Trophoblast cell (in vitro differentiated cells and primary cell): Measurements from ENCODE around the gene GTSE1.
"Not testable (repeated sequence)": the region's sequence is repeated elsewhere in the genome, so short reads cannot be mapped to it uniquely, and the experiment has no call there.

Source experiments
- DNase-seq, 2 donors: peaks; one replicate each; pipeline ENCODE4 v3.0.0-alpha.2; 2016
- H2AFZ ChIP-seq: 2 replicates; pipeline ENCODE4 v1.6.1; 2013; ENCODE audit warnings: low read length, moderate library complexity, mild to moderate bottlenecking; ENCODE audit not compliant: insufficient read depth, poor library complexity
- H2AK5ac ChIP-seq: 2 replicates; pipeline ENCODE4 v1.6.1; 2013; ENCODE audit warnings: mild to moderate bottlenecking, low read length
- H2BK120ac ChIP-seq: 2 replicates; pipeline ENCODE4 v1.6.1; 2013; ENCODE audit warnings: low read length, mild to moderate bottlenecking, moderate library complexity; ENCODE audit not compliant: insufficient read depth, poor library complexity
- H2BK12ac ChIP-seq: 2 replicates; pipeline ENCODE4 v1.6.1; 2013; ENCODE audit warnings: mild to moderate bottlenecking, low read length, moderate library complexity
- H2BK5ac ChIP-seq: 2 replicates; pipeline ENCODE4 v1.6.1; 2013; ENCODE audit warnings: low read length, low read depth, moderate library complexity, mild to moderate bottlenecking; ENCODE audit not compliant: poor library complexity
- H3K14ac ChIP-seq: 2 replicates; pipeline ENCODE4 v1.6.1; 2013; ENCODE audit warnings: mild to moderate bottlenecking, low read length
- H3K18ac ChIP-seq: 2 replicates; pipeline ENCODE4 v1.6.1; 2013; ENCODE audit warnings: mild to moderate bottlenecking, low read length
- H3K23ac ChIP-seq: 2 replicates; pipeline ENCODE4 v1.6.1; 2013; ENCODE audit warnings: low read length
- H3K27ac ChIP-seq: 2 replicates; pipeline ENCODE4 v1.5.1; 2013; ENCODE audit warnings: low read depth, mild to moderate bottlenecking, inconsistent platforms, low read length, moderate library complexity
- H3K27me3 ChIP-seq: 2 replicates; pipeline ENCODE4 v1.6.1; 2013; ENCODE audit warnings: inconsistent platforms, mild to moderate bottlenecking, low read length, moderate library complexity; ENCODE audit not compliant: insufficient read depth
- H3K36me3 ChIP-seq, 2 experiments: 1 replicate in 1 of 2; 2 replicates in 1 of 2; pipeline ENCODE4 v1.6.1; 2013; ENCODE audit warnings: low read length in 2 of 2, mild to moderate bottlenecking in 2 of 2, moderate library complexity in 1 of 2; ENCODE audit not compliant: insufficient read depth in 2 of 2, control insufficient read depth in 1 of 2
- H3K4ac ChIP-seq: 2 replicates; pipeline ENCODE4 v1.6.1; 2013; ENCODE audit warnings: low read depth, mild to moderate bottlenecking, low read length, moderate library complexity
- H3K4me1 ChIP-seq, 2 experiments: 1 replicate in 1 of 2; 2 replicates in 1 of 2; pipeline ENCODE4 v1.6.1; 2013; ENCODE audit warnings: low read length in 2 of 2, mild to moderate bottlenecking in 2 of 2, moderate library complexity in 1 of 2; ENCODE audit not compliant: insufficient read depth in 2 of 2, control insufficient read depth in 1 of 2
- H3K4me2 ChIP-seq: 2 replicates; pipeline ENCODE4 v1.6.1; 2013; ENCODE audit warnings: inconsistent platforms, mild to moderate bottlenecking, low read length, moderate library complexity
- H3K4me3 ChIP-seq: 2 replicates; pipeline ENCODE4 v1.5.1; 2013; ENCODE audit warnings: mild to moderate bottlenecking, low read depth, low read length, inconsistent platforms
- H3K79me1 ChIP-seq: one replicate; pipeline ENCODE4 v1.6.1; 2013; ENCODE audit warnings: low read length
- H3K79me2 ChIP-seq: 2 replicates; pipeline ENCODE4 v1.6.1; 2013; ENCODE audit warnings: low read length, mild to moderate bottlenecking; ENCODE audit not compliant: control insufficient read depth, insufficient read depth, poor library complexity
- H3K9ac ChIP-seq: 2 replicates; pipeline ENCODE4 v1.6.1; 2013; ENCODE audit warnings: mild to moderate bottlenecking, low read length
- H3K9me3 ChIP-seq: 2 replicates; pipeline ENCODE4 v1.6.1; 2013; ENCODE audit warnings: low read depth, mild to moderate bottlenecking, control low read depth, inconsistent platforms, low read length; ENCODE audit not compliant: insufficient read depth
- H4K12ac ChIP-seq: 2 replicates; pipeline ENCODE4 v1.6.1; 2013; ENCODE audit warnings: low read depth, mild to moderate bottlenecking, low read length, moderate library complexity
- H4K8ac ChIP-seq: 2 replicates; pipeline ENCODE4 v1.6.1; 2013; ENCODE audit warnings: low read depth, mild to moderate bottlenecking, low read length, moderate library complexity
- H4K91ac ChIP-seq: one replicate; pipeline ENCODE4 v1.6.1; 2013; ENCODE audit warnings: low read depth, mild to moderate bottlenecking, low read length, moderate library complexity
- WGBS: extraction: QIAGEN DNeasy Blood & Tissue Kit; methylation state at CpG from one replicate; pipeline ENCODE4 v1.1.7; 2013; ENCODE audit warnings: missing lambda C conversion rate; ENCODE audit not compliant: insufficient read length, insufficient coverage; ENCODE audit errors: extremely low coverage; 5-methylcytosine and 5-hydroxymethylcytosine counted together

Gene GTSE1

GRCh38 chr22:46265627-46266026, 31.0 kb upstream of the GTSE1 start:
- H3K4me2 ChIP-seq, H2AFZ ChIP-seq, H3K36me3 ChIP-seq, H2BK12ac ChIP-seq, H2BK120ac ChIP-seq, H3K79me1 ChIP-seq, H3K27ac ChIP-seq, H2BK5ac ChIP-seq, H3K14ac ChIP-seq, H3K4me1 ChIP-seq, H4K91ac ChIP-seq, H4K8ac ChIP-seq, H3K9ac ChIP-seq, H3K23ac ChIP-seq, H3K18ac ChIP-seq, DNase-seq, H2AK5ac ChIP-seq, H3K4me3 ChIP-seq, H4K12ac ChIP-seq, H3K4ac ChIP-seq, H3K79me2 ChIP-seq: not testable (repeated sequence)
- WGBS = no CpG with 5 or more reads among the region's 4 CpGs
- H3K27me3 ChIP-seq = peaks cover 22% of the 10 kb centered on the region
- peaks cover 16% of the 10 kb centered on the region for H3K9me3 ChIP-seq

GRCh38 chr22:46267431-46268279, 29.0 kb upstream of the GTSE1 start, which contains the start of gene TTC38:
Gene TTC38 (plus strand): TSS chr22:46268008. CDS start chr22:46268040, 32 bp downstream.
- no peak within 1 kb of the TSS for H3K23ac ChIP-seq
- peaks cover 6% of the 10 kb centered on the region in 2 experiments for H3K4me1 ChIP-seq
- H3K14ac ChIP-seq = peak within 1 kb of the TSS; percentile 85
- peaks cover 3% of the 10 kb centered on the region for H3K79me2 ChIP-seq
- peak within 1 kb of the TSS; percentile 69 for H3K18ac ChIP-seq
- peak within 1 kb of the TSS; percentile 89 for H4K8ac ChIP-seq
- H4K91ac ChIP-seq = peak within 1 kb of the TSS; percentile 58
- peaks cover 10% of the 10 kb centered on the region for H3K27me3 ChIP-seq
- peak within 1 kb of the TSS; percentile 75 for H3K9ac ChIP-seq
- no peak within 1 kb of the TSS for H2BK12ac ChIP-seq
- peak; percentile 73 to 87 for DNase-seq
- H3K4me2 ChIP-seq = peak within 1 kb of the TSS; percentile 78
- H2AK5ac ChIP-seq = peak within 1 kb of the TSS; percentile 38
- H2AFZ ChIP-seq = peak within 1 kb of the TSS; percentile 77
- H3K9me3 ChIP-seq = peaks cover 7% of the 10 kb centered on the region
- H4K12ac ChIP-seq = peak within 1 kb of the TSS; percentile 79
- peak within 1 kb of the TSS; percentile 82 for H3K4me3 ChIP-seq
- no peak within 1 kb of the TSS for H2BK5ac ChIP-seq
- H3K36me3 ChIP-seq = peaks cover 4 to 5% of the 10 kb centered on the region in 2 experiments
- peak within 1 kb of the TSS; percentile 49 for H3K4ac ChIP-seq
- no peak within 1 kb of the TSS for H3K27ac ChIP-seq
- H2BK120ac ChIP-seq = no peak within 1 kb of the TSS
- no CpG with 5 or more reads among the region's 74 CpGs for WGBS
- H3K79me1 ChIP-seq = peaks cover 3% of the 10 kb centered on the region

GRCh38 chr22:46269564-46269963, 27.1 kb upstream of the GTSE1 start:
- Histone ChIP-seq H3K27me3 (no peaks in the 10 kb centered on the region), H4K91ac (no peak overlapping the region), H2AFZ (no peak overlapping the region), H3K9me3 (peaks cover 4% of the 10 kb centered on the region), H3K4ac (no peak overlapping the region), H3K4me1 (peaks cover 4% of the 10 kb centered on the region in 2 experiments), H2BK120ac (no peak overlapping the region), H2AK5ac (no peak overlapping the region), H3K79me1 (peaks cover 3% of the 10 kb centered on the region), H3K9ac (no peak overlapping the region), H3K18ac (no peak overlapping the region), H3K4me3 (no peak overlapping the region), H3K79me2 (peaks cover 3% of the 10 kb centered on the region), H3K27ac (no peak overlapping the region), H3K23ac (no peak overlapping the region), H4K12ac (peak overlapping the region; percentile 59), H4K8ac (no peak overlapping the region), H2BK5ac (no peak overlapping the region), H3K36me3 (peaks cover 18 to 21% of the 10 kb centered on the region in 2 experiments), H2BK12ac (no peak overlapping the region), H3K4me2 (no peak overlapping the region), H3K14ac (no peak overlapping the region)
- no peak for DNase-seq
- WGBS = no CpG with 5 or more reads among the region's 11 CpGs

GRCh38 chr22:46272196-46272595, 24.5 kb upstream of the GTSE1 start:
- Histone ChIP-seq H3K14ac (no peak overlapping the region), H3K27me3 (no peaks in the 10 kb centered on the region), H2AK5ac (no peak overlapping the region), H3K4me1 (peaks cover 4% of the 10 kb centered on the region in 2 experiments), H2AFZ (no peak overlapping the region), H3K79me2 (peaks cover 3% of the 10 kb centered on the region), H3K9me3 (no peaks in the 10 kb centered on the region), H3K4me3 (no peak overlapping the region), H4K8ac (no peak overlapping the region), H3K79me1 (peaks cover 3% of the 10 kb centered on the region), H3K9ac (no peak overlapping the region), H3K18ac (no peak overlapping the region), H3K27ac (no peak overlapping the region), H3K36me3 (peaks cover 21 to 25% of the 10 kb centered on the region in 2 experiments), H4K12ac (no peak overlapping the region), H2BK12ac (no peak overlapping the region), H3K4ac (no peak overlapping the region), H3K4me2 (no peak overlapping the region), H3K23ac (no peak overlapping the region), H4K91ac (no peak overlapping the region), H2BK5ac (no peak overlapping the region), H2BK120ac (no peak overlapping the region)
- WGBS = no CpG with 5 or more reads among the region's 8 CpGs
- no peak for DNase-seq
